GM10248 (cell line): ENCODE measurements around the gene FNBP1L.

Experiments
- CTCF ChIA-PET: fragments of 300-600 bp; sonication (Branson Sonifier 250); formaldehyde crosslinking; extraction: SDS; loops from one replicate; lab custom pipeline; 2021; ENCODE audit warnings: antibody characterized with exemption; lab: Yijun Ruan, JAX
- POLR2A ChIA-PET: fragments of 350-650 bp; sonication (Branson Sonifier 250); formaldehyde crosslinking; extraction: SDS; loops from one replicate; lab custom pipeline; 2020; ENCODE audit warnings: antibody characterized with exemption; lab: Yijun Ruan, JAX
- DNase-seq: peaks from one replicate; pipeline ENCODE4 v3.0.0; 2012; ENCODE audit errors: extremely low spot score
- TF ChIP-seq, protein P1 (sequence below): IDR thresholded peaks from 2 replicates; pipeline ENCODE4 v1.5.1; 2012; ENCODE audit warnings: mild to moderate bottlenecking, low read depth; ENCODE audit errors: extremely low read depth, missing control alignments, control extremely low read depth

The FNBP1L gene

DNA sequence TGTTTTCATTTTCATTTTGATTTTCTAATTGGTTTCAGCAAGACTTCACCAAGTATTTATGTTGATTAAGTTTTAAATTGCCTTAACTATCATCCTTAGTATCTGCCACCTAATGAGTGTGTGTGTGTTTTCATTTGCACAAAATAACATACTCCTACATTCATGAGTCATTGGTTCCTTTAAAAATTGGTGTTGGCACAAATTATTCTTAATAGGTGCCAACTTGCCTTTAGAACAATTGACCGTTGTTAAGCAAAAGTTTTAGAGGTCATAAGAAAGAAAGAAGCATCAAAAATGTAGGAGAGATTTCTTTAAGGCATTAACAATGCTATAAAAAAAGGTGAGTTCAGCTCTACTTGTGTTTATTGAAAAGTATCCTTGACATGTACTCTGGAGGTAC lies 77.5 kb downstream of the FNBP1L start:
- POLR2A ChIA-PET: no interaction called here
- DNase-seq: no peak
- TF ChIP-seq, protein P1, sequence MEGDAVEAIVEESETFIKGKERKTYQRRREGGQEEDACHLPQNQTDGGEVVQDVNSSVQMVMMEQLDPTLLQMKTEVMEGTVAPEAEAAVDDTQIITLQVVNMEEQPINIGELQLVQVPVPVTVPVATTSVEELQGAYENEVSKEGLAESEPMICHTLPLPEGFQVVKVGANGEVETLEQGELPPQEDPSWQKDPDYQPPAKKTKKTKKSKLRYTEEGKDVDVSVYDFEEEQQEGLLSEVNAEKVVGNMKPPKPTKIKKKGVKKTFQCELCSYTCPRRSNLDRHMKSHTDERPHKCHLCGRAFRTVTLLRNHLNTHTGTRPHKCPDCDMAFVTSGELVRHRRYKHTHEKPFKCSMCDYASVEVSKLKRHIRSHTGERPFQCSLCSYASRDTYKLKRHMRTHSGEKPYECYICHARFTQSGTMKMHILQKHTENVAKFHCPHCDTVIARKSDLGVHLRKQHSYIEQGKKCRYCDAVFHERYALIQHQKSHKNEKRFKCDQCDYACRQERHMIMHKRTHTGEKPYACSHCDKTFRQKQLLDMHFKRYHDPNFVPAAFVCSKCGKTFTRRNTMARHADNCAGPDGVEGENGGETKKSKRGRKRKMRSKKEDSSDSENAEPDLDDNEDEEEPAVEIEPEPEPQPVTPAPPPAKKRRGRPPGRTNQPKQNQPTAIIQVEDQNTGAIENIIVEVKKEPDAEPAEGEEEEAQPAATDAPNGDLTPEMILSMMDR: no peak
- CTCF ChIA-PET: no interaction called here

DNA sequence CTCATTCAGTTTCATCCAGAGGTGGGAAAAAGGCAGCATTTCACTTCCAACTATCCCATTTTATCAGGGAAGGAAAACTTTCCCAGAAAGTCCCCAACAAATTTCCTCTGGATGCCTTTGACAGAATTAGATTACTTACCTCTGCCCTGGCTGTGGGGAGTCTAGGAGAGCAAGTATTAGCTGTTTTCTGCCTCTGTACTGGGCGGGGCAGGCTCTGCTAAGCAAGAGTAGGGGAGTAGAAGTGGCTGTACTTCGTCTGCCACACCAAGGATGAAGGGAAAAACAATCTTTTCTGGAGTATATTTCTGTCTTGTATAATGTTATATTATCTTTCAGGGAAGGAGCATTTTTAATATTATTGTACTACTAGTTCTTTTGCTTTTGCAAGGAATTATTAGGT lies 78.5 kb downstream of the FNBP1L start:
- POLR2A ChIA-PET: no interaction called here
- TF ChIP-seq, protein P1: no peak
- DNase-seq: no peak
- CTCF ChIA-PET: interaction anchor here (1.1 kb wide), 1 partner anchor 26 kb away, joined by 3 read pairs; no protein-coding TSS in a partner anchor

DNA sequence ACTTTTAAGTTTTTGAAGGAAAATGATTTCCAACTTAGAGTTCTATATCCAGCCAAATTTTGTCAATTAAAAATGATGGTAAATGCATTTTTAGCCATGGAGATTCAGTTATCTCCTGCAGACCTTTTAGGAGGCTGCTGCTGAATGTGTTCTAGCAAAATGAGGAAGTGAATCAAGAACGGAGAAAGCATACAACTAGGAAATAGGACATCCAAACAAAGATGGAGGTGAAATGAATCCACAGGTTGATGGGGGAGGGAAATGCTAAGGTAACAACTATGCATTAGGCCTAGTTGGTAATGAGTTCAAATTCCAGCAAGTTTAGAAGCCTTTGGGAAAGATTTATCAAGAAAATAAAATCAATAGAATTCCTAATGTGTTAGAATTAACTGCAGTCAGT lies 80.5 kb downstream of the FNBP1L start:
- DNase-seq: no peak
- CTCF ChIA-PET: no interaction called here
- POLR2A ChIA-PET: no interaction called here
- TF ChIP-seq, protein P1: no peak

DNA sequence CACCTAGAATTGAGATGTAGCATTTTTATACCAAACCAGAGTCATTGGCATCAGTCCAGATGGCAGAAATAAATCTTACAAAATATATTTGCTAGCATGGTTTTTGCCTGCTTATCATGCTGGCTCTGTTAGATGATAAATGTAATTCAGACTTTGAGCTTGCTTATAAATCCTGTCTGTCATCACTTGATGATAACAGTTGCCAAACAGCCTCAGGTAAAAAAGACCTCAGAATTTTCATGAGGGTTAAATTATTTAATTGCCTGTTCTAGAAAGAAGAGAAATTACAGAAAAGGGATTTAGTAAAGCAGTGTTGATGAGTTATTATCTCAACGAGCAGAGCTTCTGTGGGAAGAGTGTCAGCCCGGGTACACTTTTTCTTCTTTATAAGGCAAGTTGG lies 83.3 kb downstream of the FNBP1L start:
- TF ChIP-seq, protein P1: no peak
- CTCF ChIA-PET: no interaction called here
- DNase-seq: no peak
- POLR2A ChIA-PET: no interaction called here

DNA sequence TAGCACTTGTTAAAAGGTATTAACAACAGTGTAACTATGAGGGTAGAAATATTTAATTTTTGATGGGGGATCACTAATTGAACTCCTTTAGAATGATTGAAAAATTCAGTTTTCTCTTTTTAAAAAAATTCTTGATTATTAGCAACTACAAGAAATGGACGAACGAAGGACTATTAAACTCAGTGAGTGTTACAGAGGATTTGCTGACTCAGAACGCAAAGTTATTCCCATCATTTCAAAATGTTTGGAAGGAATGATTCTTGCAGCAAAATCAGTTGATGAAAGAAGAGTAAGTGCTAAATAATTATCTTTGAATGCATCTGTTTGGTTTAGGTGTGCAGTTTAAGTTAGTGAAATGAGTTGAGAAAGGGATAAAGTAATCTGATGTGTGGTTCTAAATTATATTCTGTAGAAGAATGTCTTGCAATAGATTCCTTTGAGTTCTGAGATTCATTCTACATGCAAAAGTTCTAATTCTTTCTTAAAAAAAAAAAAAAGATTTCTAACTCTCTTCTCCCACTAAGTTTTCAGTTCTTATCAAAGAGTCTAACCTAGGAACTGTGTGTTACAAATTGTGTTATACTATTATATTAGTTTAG lies 85.0 kb downstream of the FNBP1L start:
- no peak for DNase-seq
- ChIA-PET POLR2A (no interaction called here), CTCF (no interaction called here)
- TF ChIP-seq, protein P1: no peak

DNA sequence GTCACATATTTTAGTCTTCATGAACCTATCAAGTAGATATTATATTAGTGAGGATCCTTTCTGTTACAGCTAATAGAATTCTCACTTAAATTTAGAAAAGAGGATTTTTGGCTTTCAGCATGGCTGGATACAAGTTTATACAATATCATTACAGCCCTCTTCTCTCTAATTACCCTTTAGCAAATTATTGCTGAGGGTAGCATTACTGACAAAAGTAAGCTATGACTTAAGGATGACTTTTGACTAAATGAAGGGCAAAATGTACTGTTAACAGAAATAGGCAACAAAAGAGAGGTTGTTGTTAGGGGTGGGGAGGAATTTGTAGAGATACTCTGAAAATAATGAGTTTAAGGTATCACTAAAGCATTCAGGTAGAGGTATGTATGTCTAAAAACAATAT lies 85.8 kb downstream of the FNBP1L start:
- POLR2A ChIA-PET: no interaction called here
- TF ChIP-seq, protein P1: no peak
- DNase-seq: no peak
- CTCF ChIA-PET: no interaction called here
